Gastrocnemius medialis (tissue), 4 donors: ENCODE results near the gene SETDB1.

Experiments used
- CTCF ChIP-seq, 5 experiments: fragments of 450-650 bp in 3 of 5; fragments of 200-600 bp in 2 of 5; sonication (generic) in 2 of 5; IDR thresholded peaks in 4 of 5; conservative IDR thresholded peaks in 1 of 5; 1 replicate in 4 of 5; 2 replicates in 1 of 5; pipeline ENCODE4 v1.5.1; 2016 to 2019; ENCODE audit warnings: antibody characterized with exemption in 5 of 5, mild to moderate bottlenecking in 3 of 5, moderate library complexity in 3 of 5
- POLR2A ChIP-seq, 2 donors: fragments of 450-650 bp; IDR thresholded peaks; one replicate each; pipeline ENCODE4 v1.6.1; 2017; ENCODE audit warnings: antibody characterized with exemption in 2 of 2, mild to moderate bottlenecking in 2 of 2, moderate library complexity in 2 of 2

- TF ChIP-seq CTCF (IDR thresholded peaks at IDR 0.05 in 4 of 5, conservative IDR thresholded peaks at IDR 0.05 in 1 of 5) (no peak), POLR2A (IDR thresholded peaks at IDR 0.05) (no peak)
These were observed 42.3 kb downstream of the SETDB1 start for GRCh38 chr1:150968491-150968890.
